Measurements from ENCODE around the gene NDE1.
"Not testable (repeated sequence)": the region's sequence is repeated elsewhere in the genome, so short reads cannot be mapped to it uniquely, and the experiment has no call there.

Gene NDE1

DNA sequence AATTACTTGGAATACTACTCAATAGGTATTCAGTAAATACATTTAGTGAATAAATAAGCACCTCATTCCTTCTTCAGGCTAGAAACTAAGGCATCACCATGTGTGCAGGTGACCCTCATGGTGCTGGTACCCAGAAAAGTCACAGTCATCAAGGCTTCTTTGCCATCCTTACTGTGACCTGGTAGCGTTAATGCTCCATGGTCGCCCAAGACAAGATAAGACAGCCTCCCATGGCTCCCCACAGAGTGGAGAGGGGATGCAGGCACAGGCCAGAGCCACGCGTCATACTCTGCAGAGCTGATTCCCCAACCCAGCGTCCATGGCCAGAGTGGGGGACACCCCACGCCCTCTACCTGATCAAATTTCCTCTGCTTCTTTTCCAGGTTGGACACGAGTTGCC, 73.8 kb downstream of the NDE1 start:
- Mint-ChIP-seq H3K27me3 (no peaks in the 10 kb centered on the region), H3K4me3 (no peak overlapping the region), H3K27ac (no peak overlapping the region), H3K9me3 (no peaks in the 10 kb centered on the region), H3K4me1 (no peaks in the 10 kb centered on the region), H3K36me3 (peaks cover 10% of the 10 kb centered on the region)

GRCh38 chr16:15725641-15726240, 75.7 kb downstream of the NDE1 start:
- Mint-ChIP-seq H3K27me3 (no peaks in the 10 kb centered on the region), H3K4me1 (no peaks in the 10 kb centered on the region), H3K4me3 (no peak overlapping the region), H3K36me3 (peaks cover 10% of the 10 kb centered on the region), H3K9me3 (no peaks in the 10 kb centered on the region), H3K27ac (peak overlapping the region; percentile 14)

DNA sequence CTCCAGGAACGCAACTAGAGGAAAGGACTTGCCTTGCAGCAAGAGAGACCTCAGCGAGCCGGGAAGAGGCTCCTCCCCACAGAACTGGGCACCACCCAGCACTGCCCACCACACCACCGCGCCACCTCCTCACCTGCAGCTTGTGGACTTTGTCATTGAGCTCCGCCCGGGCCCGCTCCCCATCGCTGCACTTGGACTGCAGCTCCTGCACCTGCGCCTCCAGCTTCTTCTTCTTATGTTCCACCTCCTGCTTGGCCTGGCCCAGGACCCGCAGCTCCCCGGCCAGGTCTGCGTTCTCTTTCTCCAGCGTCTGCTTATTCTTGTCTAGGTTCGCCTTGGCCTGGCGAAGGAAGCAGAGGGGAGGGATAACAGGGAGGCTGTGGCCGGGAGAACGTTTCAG, 76.7 kb downstream of the NDE1 start:
- Mint-ChIP-seq H3K27me3 (no peaks in the 10 kb centered on the region), H3K27ac (no peak overlapping the region), H3K4me1 (no peaks in the 10 kb centered on the region), H3K9me3 (no peaks in the 10 kb centered on the region), H3K4me3 (no peak overlapping the region), H3K36me3 (peaks cover 10% of the 10 kb centered on the region)

DNA sequence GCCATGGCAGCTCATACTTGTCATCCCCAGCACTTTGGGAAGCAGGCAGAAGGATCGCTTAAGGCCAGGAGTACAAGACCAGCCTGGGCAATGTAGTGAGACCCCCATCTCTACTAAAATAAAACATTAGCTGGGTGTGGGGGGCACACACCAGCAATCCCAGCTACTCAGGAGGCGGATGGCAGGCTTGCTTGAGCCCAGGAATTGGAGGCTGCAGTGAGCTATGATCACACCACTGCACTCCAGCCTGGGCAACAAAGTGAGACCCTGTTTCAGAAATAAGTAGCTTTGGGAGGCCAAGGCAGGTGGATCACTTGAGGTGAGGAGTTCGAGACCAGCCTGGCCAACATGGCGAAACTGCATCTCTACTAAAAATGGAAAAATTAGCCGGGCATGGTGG, 77.7 kb downstream of the NDE1 start:
- not testable (repeated sequence) for H3K4me3 Mint-ChIP-seq, H3K27ac Mint-ChIP-seq, H3K4me1 Mint-ChIP-seq, H3K27me3 Mint-ChIP-seq, H3K9me3 Mint-ChIP-seq
- peaks cover 10% of the 10 kb centered on the region for H3K36me3 Mint-ChIP-seq

GRCh38 chr16:15729152-15729551, 79.1 kb downstream of the NDE1 start:
- no peak overlapping the region for H3K4me3 Mint-ChIP-seq
- no peaks in the 10 kb centered on the region for H3K4me1 Mint-ChIP-seq
- H3K9me3 Mint-ChIP-seq, result no peaks in the 10 kb centered on the region
- H3K27ac Mint-ChIP-seq, result no peak overlapping the region
- peaks cover 10% of the 10 kb centered on the region for H3K36me3 Mint-ChIP-seq
- H3K27me3 Mint-ChIP-seq, result no peaks in the 10 kb centered on the region

- no peak overlapping the region for H3K4me3 Mint-ChIP-seq
- peak overlapping the region; percentile 24 for H3K27ac Mint-ChIP-seq
Observed at GRCh38 chr16:15732416-15732815, 82.4 kb downstream of the NDE1 start.

GRCh38 chr16:15735610-15736009, 85.6 kb downstream of the NDE1 start:
- no peaks in the 10 kb centered on the region for H3K27me3 Mint-ChIP-seq
- no peak overlapping the region for H3K4me3 Mint-ChIP-seq
- H3K4me1 Mint-ChIP-seq, result no peaks in the 10 kb centered on the region
- peaks cover 9% of the 10 kb centered on the region for H3K36me3 Mint-ChIP-seq
- no peak overlapping the region for H3K27ac Mint-ChIP-seq
- no peaks in the 10 kb centered on the region for H3K9me3 Mint-ChIP-seq

More at GRCh38 chr16:15732416-15732815, 82.4 kb downstream of the NDE1 start:
- Mint-ChIP-seq H3K27me3 (no peaks in the 10 kb centered on the region), H3K36me3 (peaks cover 4% of the 10 kb centered on the region), H3K4me1 (no peaks in the 10 kb centered on the region), H3K9me3 (no peaks in the 10 kb centered on the region)

- H3K4me1 Mint-ChIP-seq, result no peaks in the 10 kb centered on the region
- H3K4me3 Mint-ChIP-seq, result no peak overlapping the region
- H3K27me3 Mint-ChIP-seq, result no peaks in the 10 kb centered on the region
- H3K9me3 Mint-ChIP-seq, result peaks cover 2% of the 10 kb centered on the region
- peaks cover 17% of the 10 kb centered on the region for H3K36me3 Mint-ChIP-seq
- no peak overlapping the region for H3K27ac Mint-ChIP-seq
Observed at GRCh38 chr16:15736529-15736928, 86.5 kb downstream of the NDE1 start.

GRCh38 chr16:15737140-15737644, 87.1 kb downstream of the NDE1 start:
- H3K36me3 Mint-ChIP-seq, result peaks cover 21% of the 10 kb centered on the region
- H3K27me3 Mint-ChIP-seq, result no peaks in the 10 kb centered on the region
- H3K9me3 Mint-ChIP-seq, result peaks cover 6% of the 10 kb centered on the region
- no peak overlapping the region for H3K27ac Mint-ChIP-seq
- no peak overlapping the region for H3K4me3 Mint-ChIP-seq
- no peaks in the 10 kb centered on the region for H3K4me1 Mint-ChIP-seq

GRCh38 chr16:15739464-15739863, 89.4 kb downstream of the NDE1 start:
- no peak overlapping the region for H3K4me3 Mint-ChIP-seq
- H3K9me3 Mint-ChIP-seq, result peaks cover 6% of the 10 kb centered on the region
- H3K36me3 Mint-ChIP-seq, result peaks cover 21% of the 10 kb centered on the region
- no peak overlapping the region for H3K27ac Mint-ChIP-seq
- H3K27me3 Mint-ChIP-seq, result no peaks in the 10 kb centered on the region
- H3K4me1 Mint-ChIP-seq, result no peaks in the 10 kb centered on the region

DNA sequence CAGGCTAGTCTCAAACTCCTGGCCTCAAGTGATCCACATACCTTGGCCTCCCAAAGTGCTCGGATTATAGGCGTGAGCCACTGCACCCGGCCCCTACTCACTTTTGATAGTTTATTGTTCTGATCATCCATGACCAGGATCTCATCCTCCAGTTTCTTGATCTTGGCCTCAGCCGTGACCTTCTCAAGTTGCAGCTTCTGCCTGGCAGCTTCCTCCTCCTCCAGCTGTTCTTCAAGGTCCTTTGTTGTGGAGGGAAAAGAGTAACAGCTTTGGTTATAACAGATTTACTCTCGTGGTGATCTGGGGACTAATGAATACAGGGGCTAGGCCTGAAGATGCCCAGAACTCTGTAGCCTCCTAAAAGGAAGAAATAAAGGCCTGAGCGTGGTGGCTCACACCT, 89.9 kb downstream of the NDE1 start:
- Mint-ChIP-seq H3K9me3 (peaks cover 6% of the 10 kb centered on the region), H3K36me3 (peaks cover 19% of the 10 kb centered on the region), H3K4me1 (no peaks in the 10 kb centered on the region), H3K27ac (no peak overlapping the region), H3K4me3 (no peak overlapping the region), H3K27me3 (no peaks in the 10 kb centered on the region)

DNA sequence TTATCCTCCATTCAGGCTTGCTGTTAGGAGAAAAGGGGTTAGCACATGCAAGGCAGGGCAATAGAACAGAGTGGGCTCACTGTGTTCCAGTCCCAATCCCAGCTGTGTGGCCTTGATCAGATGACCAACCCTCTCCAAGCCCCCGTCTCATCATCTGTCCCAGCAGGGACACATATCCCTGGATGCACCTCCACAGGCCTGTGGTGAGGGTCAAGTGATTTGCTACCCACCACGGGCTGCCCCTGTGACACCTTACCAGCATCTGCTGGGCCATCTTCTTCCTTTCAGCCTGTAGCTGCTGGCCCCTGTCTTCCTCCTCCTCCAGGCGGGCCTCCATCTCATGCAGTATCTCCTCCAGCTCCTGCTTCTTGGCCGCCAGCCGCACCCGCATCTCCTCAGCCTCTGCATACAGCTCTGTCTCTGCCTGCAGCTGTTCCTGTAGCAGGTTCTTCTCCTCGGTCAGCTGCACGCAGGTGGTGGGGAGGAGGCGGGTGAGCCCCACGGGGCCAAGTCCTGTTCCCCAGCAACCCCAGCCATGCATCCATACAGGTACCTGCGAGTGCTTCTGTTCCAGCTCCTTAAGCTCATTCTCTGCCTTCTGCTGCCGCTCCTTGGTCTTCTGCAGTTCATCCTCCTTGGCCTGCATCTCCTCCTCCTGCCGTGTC, 91.3 kb downstream of the NDE1 start:
- Mint-ChIP-seq H3K36me3 (peaks cover 16% of the 10 kb centered on the region), H3K4me1 (no peaks in the 10 kb centered on the region), H3K9me3 (peaks cover 6% of the 10 kb centered on the region), H3K4me3 (no peak overlapping the region), H3K27me3 (no peaks in the 10 kb centered on the region), H3K27ac (no peak overlapping the region)

DNA sequence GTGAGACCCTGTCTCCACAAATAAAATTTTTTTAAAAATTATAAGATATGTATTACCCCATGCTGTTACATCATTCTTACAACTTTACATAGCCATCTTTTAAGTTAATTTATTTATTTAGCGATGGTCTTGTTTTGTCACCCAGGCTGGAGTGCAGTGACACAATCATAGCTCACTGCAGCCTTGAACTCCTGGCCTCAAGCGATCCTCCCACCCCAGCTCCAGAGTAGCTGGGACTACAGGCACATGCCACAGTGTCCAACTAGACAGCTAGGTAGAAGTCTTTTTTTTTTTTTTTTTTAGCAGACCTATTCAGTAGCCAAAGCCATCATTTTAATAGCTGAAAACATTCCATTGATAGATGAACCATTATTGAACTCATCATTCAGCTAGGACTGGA, 92.7 kb downstream of the NDE1 start:
- H3K9me3 Mint-ChIP-seq, result peaks cover 6% of the 10 kb centered on the region
- no peak overlapping the region for H3K27ac Mint-ChIP-seq
- H3K4me1 Mint-ChIP-seq, result no peaks in the 10 kb centered on the region
- H3K27me3 Mint-ChIP-seq, result no peaks in the 10 kb centered on the region
- H3K36me3 Mint-ChIP-seq, result peaks cover 20% of the 10 kb centered on the region
- H3K4me3 Mint-ChIP-seq, result no peak overlapping the region

GRCh38 chr16:15743657-15744056, 93.6 kb downstream of the NDE1 start:
- no peaks in the 10 kb centered on the region for H3K4me1 Mint-ChIP-seq
- H3K36me3 Mint-ChIP-seq, result peaks cover 21% of the 10 kb centered on the region
- H3K4me3 Mint-ChIP-seq, result no peak overlapping the region
- no peak overlapping the region for H3K27ac Mint-ChIP-seq
- H3K27me3 Mint-ChIP-seq, result no peaks in the 10 kb centered on the region
- peaks cover 6% of the 10 kb centered on the region for H3K9me3 Mint-ChIP-seq

DNA sequence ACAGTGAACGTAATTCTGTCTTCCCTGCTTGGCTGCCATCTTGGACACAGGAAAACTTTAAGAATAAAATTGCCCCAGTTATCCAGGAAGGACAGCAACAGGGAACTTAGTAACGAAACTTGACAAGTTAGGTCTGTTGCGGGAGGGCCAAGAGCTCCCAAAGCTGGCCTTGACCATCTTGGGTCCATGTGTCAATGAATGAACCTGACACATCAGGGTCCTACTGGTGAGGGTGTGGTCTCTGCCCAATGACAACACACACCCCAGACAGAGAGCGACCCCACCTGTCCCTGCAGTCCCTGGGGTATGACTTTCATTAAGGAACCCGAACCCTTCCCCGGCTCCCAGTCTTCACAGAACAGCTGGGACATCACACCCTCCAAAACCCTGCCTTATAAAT, 96.3 kb downstream of the NDE1 start:
- Mint-ChIP-seq H3K27me3 (no peaks in the 10 kb centered on the region), H3K9me3 (peaks cover 6% of the 10 kb centered on the region), H3K4me3 (no peak overlapping the region), H3K4me1 (no peaks in the 10 kb centered on the region), H3K36me3 (peaks cover 16% of the 10 kb centered on the region), H3K27ac (no peak overlapping the region)

GRCh38 chr16:15747937-15748336, 97.9 kb downstream of the NDE1 start:
- Mint-ChIP-seq H3K9me3 (no peaks in the 10 kb centered on the region), H3K4me1 (no peaks in the 10 kb centered on the region), H3K27ac (no peak overlapping the region), H3K36me3 (peaks cover 10% of the 10 kb centered on the region), H3K4me3 (no peak overlapping the region), H3K27me3 (no peaks in the 10 kb centered on the region)

DNA sequence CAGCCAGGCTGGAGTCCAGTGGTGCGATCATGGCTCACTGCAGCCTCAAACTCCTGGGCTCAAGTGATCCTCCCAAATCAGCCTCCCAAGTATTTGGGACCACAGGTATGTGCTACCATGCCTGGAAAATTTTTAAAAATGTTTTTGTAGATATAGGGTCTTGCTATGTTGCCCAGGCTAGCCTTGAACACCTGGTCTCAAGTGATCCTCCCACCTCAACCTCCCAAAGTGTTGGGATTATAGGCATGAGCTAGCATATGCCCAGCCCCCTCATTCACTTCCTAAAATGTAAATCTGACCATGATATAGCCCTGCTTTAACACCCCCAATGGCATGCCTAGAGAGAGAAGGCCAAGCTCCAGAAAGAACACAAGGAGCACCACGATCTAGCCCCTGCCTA, 98.6 kb downstream of the NDE1 start:
- H3K4me3 Mint-ChIP-seq, result no peak overlapping the region
- H3K27ac Mint-ChIP-seq, result no peak overlapping the region
- H3K36me3 Mint-ChIP-seq, result peaks cover 10% of the 10 kb centered on the region
- no peaks in the 10 kb centered on the region for H3K27me3 Mint-ChIP-seq
- no peaks in the 10 kb centered on the region for H3K9me3 Mint-ChIP-seq
- H3K4me1 Mint-ChIP-seq, result no peaks in the 10 kb centered on the region
